ENCODE results near the gene SLC2A6.

SLC2A6 gene

GRCh38 chr9:133495327-133496293, 16.7 kb upstream of the SLC2A6 start:
- no peak for DNase-seq

- no peak for DNase-seq
Observed at GRCh38 chr9:133494636-133495326, 15.9 kb upstream of the SLC2A6 start.

- DNase-seq: no peak
Observed at GRCh38 chr9:133493845-133494540, 15.1 kb upstream of the SLC2A6 start.

GRCh38 chr9:133493428-133493827, 14.5 kb upstream of the SLC2A6 start:
- DNase-seq: no peak

GRCh38 chr9:133492061-133493021, 13.4 kb upstream of the SLC2A6 start:
- no peak for DNase-seq

- DNase-seq: no peak
Observed at GRCh38 chr9:133491656-133491925, 12.7 kb upstream of the SLC2A6 start.

GRCh38 chr9:133490865-133491655, 12.2 kb upstream of the SLC2A6 start:
- DNase-seq: no peak

- no peak for DNase-seq
Observed at GRCh38 chr9:133490201-133490681, 11.3 kb upstream of the SLC2A6 start.

GRCh38 chr9:133489253-133490190, 10.6 kb upstream of the SLC2A6 start:
- DNase-seq: no peak

GRCh38 chr9:133488686-133489252, 9.9 kb upstream of the SLC2A6 start:
- no peak for DNase-seq

GRCh38 chr9:133487331-133487725, 8.4 kb upstream of the SLC2A6 start:
- no peak for DNase-seq

GRCh38 chr9:133485531-133486260, 6.8 kb upstream of the SLC2A6 start:
- DNase-seq: no peak

GRCh38 chr9:133484671-133485437, 6.0 kb upstream of the SLC2A6 start:
- no peak for DNase-seq

GRCh38 chr9:133483611-133484010, 4.7 kb upstream of the SLC2A6 start:
- no peak for DNase-seq

GRCh38 chr9:133477992-133478850, 678 bp downstream of the SLC2A6 start:
- DNase-seq: no peak

- DNase-seq: no peak
Observed at GRCh38 chr9:133477461-133477860, 1.4 kb downstream of the SLC2A6 start.

- DNase-seq: no peak
Observed at GRCh38 chr9:133476941-133477340, 2.0 kb downstream of the SLC2A6 start.
